B cell (primary cell): Measurements from ENCODE around the gene MAD1L1. TPM values are rescaled to one million over a fixed set of nuclear protein-coding genes. Genes with fewer than 3 reads are reported as not detected.
A peak's percentile ranks its signal among the peaks of the same experiment; 100 is the strongest.

ENCODE experiments used
- ATAC-seq: fragments of 200-7000 bp; cut with Tn5 transposase; one replicate; pipeline ENCODE4 v1.10.0; 2021; ENCODE audit warnings: low read depth, mild to moderate bottlenecking, moderate number of reproducible peaks, moderate library complexity
- CTCF ChIA-PET: fragments of 350-600 bp; sonication (Branson Sonifier 250); formaldehyde crosslinking; loops from one replicate; lab custom pipeline; 2021; ENCODE audit warnings: antibody characterized with exemption, inconsistent platforms; lab: Charles Lee
- POLR2A ChIA-PET: fragments of 350-600 bp; sonication (Branson Sonifier 250); formaldehyde crosslinking; loops from one replicate; lab custom pipeline; 2021; ENCODE audit warnings: antibody characterized with exemption; lab: Charles Lee
- DNase-seq: peaks from one replicate; pipeline ENCODE4 v3.0.0; 2013
- H2AFZ ChIP-seq: 2 replicates; pipeline ENCODE4 v1.6.1; 2012; ENCODE audit warnings: mild to moderate bottlenecking, low read depth, low read length; ENCODE audit not compliant: insufficient read depth, poor library complexity, severe bottlenecking
- H3K27ac ChIP-seq, 2 donors: 1 replicate in 1 of 2; 2 replicates in 1 of 2; pipeline ENCODE4 v1.5.1; 2012 to 2013; ENCODE audit warnings: low read length in 2 of 2, mild to moderate bottlenecking in 2 of 2, moderate library complexity in 1 of 2
- H3K27me3 ChIP-seq, 4 experiments: fragments of 200-600 bp in 1 of 4; sonication (generic) in 1 of 4; replicated peaks in 1 of 4; 1 replicate in 2 of 4; 2 replicates in 2 of 4; pipeline versions ENCODE4 v1.6.1 to v1.7.0; 2013 to 2016; ENCODE audit warnings: low read length in 3 of 4, mild to moderate bottlenecking in 2 of 4, mixed read lengths in 1 of 4, moderate library complexity in 1 of 4; ENCODE audit not compliant: insufficient read depth in 4 of 4, control insufficient read depth in 3 of 4; ENCODE audit errors: control extremely low read depth in 1 of 4
- H3K36me3 ChIP-seq, 2 experiments: replicated peaks in 1 of 2; 1 replicate in 1 of 2; 2 replicates in 1 of 2; pipeline versions ENCODE4 v1.6.1 to v1.7.1; 2013; ENCODE audit warnings: low read length in 1 of 2; ENCODE audit not compliant: insufficient read depth in 2 of 2, control insufficient read depth in 1 of 2; ENCODE audit errors: control extremely low read depth in 1 of 2, extremely low read depth in 1 of 2
- H3K4me1 ChIP-seq, 2 donors: fragments of 200-600 bp in 1 of 2; sonication (generic) in 1 of 2; 1 replicate in 1 of 2; 2 replicates in 1 of 2; pipeline versions ENCODE4 v1.5.1 to v1.6.1; 2013 to 2017; ENCODE audit warnings: low read length in 2 of 2; ENCODE audit not compliant: control insufficient read depth in 2 of 2, insufficient read depth in 2 of 2
- H3K4me2 ChIP-seq: replicated peaks from 2 replicates; pipeline ENCODE3; 2012; ENCODE audit warnings: mild to moderate bottlenecking, low read depth, low read length; ENCODE audit not compliant: poor library complexity, severe bottlenecking
- H3K4me3 ChIP-seq, 5 experiments: fragments of 200-600 bp in 1 of 5; sonication (generic) in 1 of 5; 1 replicate in 3 of 5; 2 replicates in 2 of 5; pipeline versions ENCODE4 v1.5.1 to v1.7.0; 2011 to 2016; ENCODE audit warnings: low read length in 4 of 5, mild to moderate bottlenecking in 4 of 5, low read depth in 2 of 5, control low read depth in 1 of 5, moderate library complexity in 1 of 5; ENCODE audit not compliant: insufficient read depth in 1 of 5; ENCODE audit errors: control extremely low read depth in 1 of 5, extremely low read depth in 1 of 5
- H3K79me2 ChIP-seq: fragments of 200-600 bp; sonication (generic); one replicate; pipeline ENCODE4 v1.6.0; 2016; ENCODE audit warnings: low read length; ENCODE audit not compliant: control insufficient read depth, insufficient read depth
- H3K9ac ChIP-seq: fragments of 200-600 bp; sonication (generic); 2 replicates; pipeline ENCODE4 v1.6.1; 2017; ENCODE audit warnings: mild to moderate bottlenecking, low read length, moderate library complexity
- H3K9me3 ChIP-seq, 3 donors: one replicate each; pipeline versions ENCODE4 v1.6.1 to v1.7.1; 2013; ENCODE audit warnings: low read length in 2 of 3; ENCODE audit not compliant: control insufficient read depth in 2 of 3, insufficient read depth in 1 of 3; ENCODE audit errors: control extremely low read depth in 1 of 3
- H4K20me1 ChIP-seq: 2 replicates; pipeline ENCODE4 v1.6.0; 2012; ENCODE audit warnings: mild to moderate bottlenecking, low read length; ENCODE audit not compliant: insufficient read depth, control insufficient read depth, poor library complexity, severe bottlenecking
- H3K27ac Mint-ChIP-seq: one replicate; pipeline ENCODE4 v1.8.0; 2021; ENCODE audit warnings: mixed read lengths
- H3K27me3 Mint-ChIP-seq: one replicate; pipeline ENCODE4 v1.8.0; 2021; ENCODE audit warnings: mixed read lengths
- H3K4me1 Mint-ChIP-seq: one replicate; pipeline ENCODE4 v1.8.0; 2021; ENCODE audit warnings: mixed read lengths
- H3K4me3 Mint-ChIP-seq: one replicate; pipeline ENCODE4 v1.8.0; 2021; ENCODE audit warnings: mixed read lengths
- H3K9me3 Mint-ChIP-seq: one replicate; pipeline ENCODE4 v1.8.0; 2022; ENCODE audit warnings: mixed read lengths; ENCODE audit not compliant: insufficient read depth
- EZH2 ChIP-seq: IDR thresholded peaks from 2 replicates; pipeline ENCODE4 v1.6.1; 2012; ENCODE audit warnings: borderline replicate concordance, low read depth, mild to moderate bottlenecking, moderate library complexity, low read length; ENCODE audit not compliant: insufficient read depth, poor library complexity, severe bottlenecking
- WGBS: methylation state at CpG from one replicate; pipeline ENCODE4 v1.1.5; 2013; ENCODE audit warnings: missing lambda C conversion rate; ENCODE audit not compliant: insufficient coverage; 5-methylcytosine and 5-hydroxymethylcytosine counted together
- intact Hi-C: fragments of 100-400 bp; cut with micrococcal nuclease; formaldehyde crosslinking; loops from one replicate; pipeline ENCODE4 v1.10.0; 2022
- polyA plus RNA-seq: library from polyadenylated mRNA; depleted of rRNA; stranded (reverse); fragments of >200 nt; gene quantifications from 2 replicates; pipeline ENCODE4 v1.2.3, GENCODE V29; 2012
- total RNA-seq, 2 donors: library from RNA; stranded (reverse); fragments of 120-200 nt in 1 of 2; gene quantifications; 1 replicate in 1 of 2; 2 replicates in 1 of 2; pipeline versions ENCODE4 v1.2.3 to v1.2.4, GENCODE V29; 2013 to 2022
- TF ChIP-seq, protein P1 (sequence below): fragments of 200-600 bp; IDR thresholded peaks from one replicate; pipeline ENCODE4 v1.8.0; 2022; ENCODE audit warnings: antibody characterized with exemption, mild to moderate bottlenecking

Gene MAD1L1
- total and polyA plus RNA-seq, 2 donors (not counting 1 experiment from before 2014, with no cell fraction given): 86.7 to 110 TPM

DNA sequence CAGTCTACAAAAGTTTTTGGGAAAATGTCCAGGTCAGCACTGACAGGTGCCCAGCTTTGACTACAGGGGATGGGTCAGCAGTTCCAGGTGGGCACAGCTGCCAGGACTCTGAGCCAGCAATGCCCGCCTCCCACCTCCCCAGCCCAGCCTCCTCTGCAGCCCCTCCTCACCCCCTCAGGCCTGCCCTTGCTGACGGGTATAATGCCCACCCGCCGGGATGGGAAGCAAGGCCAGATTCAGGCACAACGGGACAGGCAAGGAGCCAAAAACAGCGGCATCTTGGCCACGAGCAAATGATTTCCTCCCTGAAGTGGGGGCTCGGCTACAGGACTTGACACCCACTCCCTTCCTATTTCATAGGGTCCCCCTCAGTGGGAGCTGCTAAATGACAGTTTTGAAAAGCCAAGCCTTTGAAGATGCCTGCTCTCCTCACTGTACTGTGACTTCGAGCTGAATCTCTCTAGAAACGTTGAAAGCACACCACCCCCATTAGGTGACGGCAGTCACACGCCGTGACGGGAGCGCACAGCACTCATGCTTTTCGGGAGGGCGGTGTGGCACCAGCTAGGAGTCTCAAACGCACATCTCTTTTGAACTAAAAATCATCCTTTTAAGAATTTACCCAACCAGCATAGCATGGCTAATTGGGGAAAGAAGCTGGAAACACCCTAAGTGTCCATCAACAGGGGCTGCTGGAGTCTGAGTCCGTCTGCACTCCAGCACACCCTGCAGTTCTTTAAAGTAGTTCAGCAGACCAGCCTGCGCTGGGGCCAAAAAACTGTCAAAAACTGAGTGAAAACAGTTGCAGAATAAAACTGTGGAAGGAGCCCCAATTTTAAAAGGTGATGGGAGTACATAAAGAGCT, 29.6 kb downstream of the MAD1L1 start:
- ChIA-PET POLR2A (interaction anchor here (0.5 kb wide), 1 partner anchor 440 kb away, joined by 6 read pairs; no protein-coding TSS in a partner anchor), CTCF (interaction anchor here (1.0 to 1.5 kb wide), 2 partner anchors 14 to 145 kb away, joined by 4 to 5 read pairs; no protein-coding TSS in a partner anchor)
- Histone ChIP-seq H3K27me3 (no peaks in the 10 kb centered on the region), H3K27ac (no peak overlapping the region), H3K36me3 (peaks cover 0 to 31% of the 10 kb centered on the region in 2 experiments), H4K20me1 (peaks cover 9% of the 10 kb centered on the region), H3K4me3 (no peak overlapping the region), H3K79me2 (peaks cover 40% of the 10 kb centered on the region), H3K4me1 (peaks cover 0 to 14% of the 10 kb centered on the region in 2 donors), H3K9ac (no peak overlapping the region), H2AFZ (no peak overlapping the region), H3K9me3 (no peaks in the 10 kb centered on the region), H3K4me2 (peak overlapping the region; percentile 17)
- TF ChIP-seq, protein P1, sequence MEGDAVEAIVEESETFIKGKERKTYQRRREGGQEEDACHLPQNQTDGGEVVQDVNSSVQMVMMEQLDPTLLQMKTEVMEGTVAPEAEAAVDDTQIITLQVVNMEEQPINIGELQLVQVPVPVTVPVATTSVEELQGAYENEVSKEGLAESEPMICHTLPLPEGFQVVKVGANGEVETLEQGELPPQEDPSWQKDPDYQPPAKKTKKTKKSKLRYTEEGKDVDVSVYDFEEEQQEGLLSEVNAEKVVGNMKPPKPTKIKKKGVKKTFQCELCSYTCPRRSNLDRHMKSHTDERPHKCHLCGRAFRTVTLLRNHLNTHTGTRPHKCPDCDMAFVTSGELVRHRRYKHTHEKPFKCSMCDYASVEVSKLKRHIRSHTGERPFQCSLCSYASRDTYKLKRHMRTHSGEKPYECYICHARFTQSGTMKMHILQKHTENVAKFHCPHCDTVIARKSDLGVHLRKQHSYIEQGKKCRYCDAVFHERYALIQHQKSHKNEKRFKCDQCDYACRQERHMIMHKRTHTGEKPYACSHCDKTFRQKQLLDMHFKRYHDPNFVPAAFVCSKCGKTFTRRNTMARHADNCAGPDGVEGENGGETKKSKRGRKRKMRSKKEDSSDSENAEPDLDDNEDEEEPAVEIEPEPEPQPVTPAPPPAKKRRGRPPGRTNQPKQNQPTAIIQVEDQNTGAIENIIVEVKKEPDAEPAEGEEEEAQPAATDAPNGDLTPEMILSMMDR: no peak
- no peak for TF ChIP-seq EZH2
- Mint-ChIP-seq H3K27ac (no peak overlapping the region), H3K27me3 (no peaks in the 10 kb centered on the region), H3K9me3 (no peaks in the 10 kb centered on the region), H3K4me1 (peaks cover 15% of the 10 kb centered on the region), H3K4me3 (no peak overlapping the region)
- ATAC-seq (no peak), DNase-seq (no peak)
- WGBS: 95% methylated on average over 18 of the region's 20 CpGs
- intact Hi-C loops: no loop called here

DNA sequence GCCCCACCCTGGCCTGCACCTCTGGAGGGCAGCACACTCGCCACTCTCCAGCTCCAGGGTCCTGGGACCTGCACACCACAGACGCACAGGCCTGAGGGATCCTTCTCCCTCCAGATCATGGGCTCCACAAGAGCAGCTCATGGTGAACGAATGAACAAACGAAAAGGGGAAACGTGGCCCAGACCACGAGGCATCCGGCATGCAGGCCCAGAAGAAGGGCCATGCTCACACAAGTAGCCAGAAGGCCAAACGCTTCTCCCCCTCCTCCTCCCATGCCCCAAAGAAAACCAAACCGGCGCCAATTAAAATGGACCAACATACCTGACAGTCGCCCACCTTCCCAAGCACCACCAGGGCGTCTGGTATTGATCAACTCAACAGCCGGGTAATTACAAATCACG, 30.4 kb downstream of the MAD1L1 start:
- Histone ChIP-seq H2AFZ (no peak overlapping the region), H3K4me1 (peaks cover 0 to 14% of the 10 kb centered on the region in 2 donors), H3K27ac (no peak overlapping the region), H3K9ac (no peak overlapping the region), H3K36me3 (peaks cover 0 to 25% of the 10 kb centered on the region in 2 experiments), H4K20me1 (peaks cover 9% of the 10 kb centered on the region), H3K79me2 (peaks cover 45% of the 10 kb centered on the region), H3K9me3 (no peaks in the 10 kb centered on the region), H3K4me2 (no peak overlapping the region), H3K4me3 (no peak overlapping the region), H3K27me3 (no peaks in the 10 kb centered on the region)
- 86% methylated on average over 12 of the region's 14 CpGs for WGBS
- Mint-ChIP-seq H3K4me3 (no peak overlapping the region), H3K4me1 (peaks cover 15% of the 10 kb centered on the region), H3K27me3 (no peaks in the 10 kb centered on the region), H3K9me3 (no peaks in the 10 kb centered on the region), H3K27ac (no peak overlapping the region)
- TF ChIP-seq, protein P1: no peak
- TF ChIP-seq EZH2: no peak
- ATAC-seq: no peak
- ChIA-PET POLR2A (no interaction called here), CTCF (no interaction called here)
- intact Hi-C loops: no loop called here
- no peak for DNase-seq
